GM12878 (cell line): ENCODE measurements around the gene MNT. TPM values are rescaled to one million over a fixed set of nuclear protein-coding genes. Genes with fewer than 3 reads are reported as not detected.
A peak's percentile ranks its signal among the peaks of the same experiment; 100 is the strongest.

ENCODE experiments used
- ATF7 ChIP-seq: fragments of 450-650 bp; IDR thresholded peaks from 2 replicates; pipeline ENCODE4 v1.6.1; 2016; ENCODE audit warnings: low read depth, mild to moderate bottlenecking
- BCL11A ChIP-seq: IDR thresholded peaks from 2 replicates; pipeline ENCODE4 v1.6.1; 2011; ENCODE audit warnings: low read depth, low read length
- CBFB ChIP-seq: IDR thresholded peaks from 2 replicates; pipeline ENCODE4 v1.6.1; 2016; ENCODE audit warnings: antibody characterized with exemption, low read depth
- FOXM1 ChIP-seq: IDR thresholded peaks from 2 replicates; pipeline ENCODE4 v1.6.1; 2012; ENCODE audit warnings: low read depth, mild to moderate bottlenecking, inconsistent platforms, low read length, moderate library complexity
- GATAD2B ChIP-seq: fragments of 450-650 bp; conservative IDR thresholded peaks from 2 replicates; pipeline ENCODE4 v1.6.1; 2017; ENCODE audit warnings: low read depth, mild to moderate bottlenecking, moderate library complexity
- HCFC1 ChIP-seq: fragments of 150-350 bp; IDR thresholded peaks from 2 replicates; pipeline ENCODE4 v1.6.1; 2014; ENCODE audit warnings: low read length
- KAT2A ChIP-seq: conservative IDR thresholded peaks from 2 replicates; pipeline ENCODE4 v1.6.1; 2011; ENCODE audit warnings: low read depth, low read length; ENCODE audit not compliant: control insufficient read depth
- LARP7 ChIP-seq: fragments of 450-650 bp; IDR thresholded peaks from 2 replicates; pipeline ENCODE4 v1.6.1; 2017; ENCODE audit warnings: mild to moderate bottlenecking
- NR2F1 ChIP-seq: fragments of 450-650 bp; conservative IDR thresholded peaks from 2 replicates; pipeline ENCODE4 v1.6.1; 2017; ENCODE audit warnings: mild to moderate bottlenecking
- RCOR1 ChIP-seq: conservative IDR thresholded peaks from 2 replicates; pipeline ENCODE4 v1.6.1; 2012; ENCODE audit warnings: low read depth, low read length, improper control_type of control experiment
- RELA ChIP-seq: fragments of 450-650 bp; IDR thresholded peaks from 2 replicates; pipeline ENCODE4 v1.8.0; 2014; ENCODE audit warnings: borderline replicate concordance; ENCODE audit not compliant: partially characterized antibody
- SREBF1 ChIP-seq: IDR thresholded peaks from 2 replicates; pipeline ENCODE4 v1.6.1; 2012; ENCODE audit warnings: mild to moderate bottlenecking, low read length
- SRF ChIP-seq, 2 experiments: IDR thresholded peaks; 2 replicates each; pipeline ENCODE4 v1.6.1; 2011; ENCODE audit warnings: low read depth in 2 of 2, low read length in 2 of 2, mild to moderate bottlenecking in 1 of 2, moderate library complexity in 1 of 2
- STAT1 ChIP-seq: fragments of 450-650 bp; conservative IDR thresholded peaks from 2 replicates; pipeline ENCODE4 v1.6.1; 2014; ENCODE audit warnings: antibody characterized with exemption, mild to moderate bottlenecking
- YBX1 ChIP-seq: fragments of 450-650 bp; IDR thresholded peaks from 2 replicates; pipeline ENCODE4 v1.6.1; 2016; ENCODE audit warnings: antibody characterized with exemption
- ZBTB40 ChIP-seq: fragments of 450-650 bp; IDR thresholded peaks from 2 replicates; pipeline ENCODE4 v1.6.1; 2016; ENCODE audit warnings: mild to moderate bottlenecking, moderate library complexity, borderline replicate concordance
- ZNF622 ChIP-seq: fragments of 450-650 bp; IDR thresholded peaks from 2 replicates; pipeline ENCODE4 v1.6.1; 2017; ENCODE audit warnings: mild to moderate bottlenecking, inconsistent platforms
- polyA plus RNA-seq, 11 experiments: library from polyadenylated mRNA; depleted of rRNA in 4 of 11; unstranded in 6 of 11; stranded (reverse) in 5 of 11; fragments of >200 nt; fragmentation: Nextera tagmentation in 4 of 11; fragmentation: Illumina TruSeq in 1 of 11; extraction: Ambion mirVana in 4 of 11; extraction: Trizol in 1 of 11; gene quantifications; 1 replicate in 1 of 11; 2 replicates in 10 of 11; pipeline versions ENCODE4 v1.2.1 to v1.2.3, GENCODE V29; 2011 to 2016; ENCODE audit warnings: inconsistent platforms in 2 of 11, missing spikeins in 2 of 11, low read depth in 1 of 11
- total RNA-seq, 4 experiments: library from RNA; depleted of rRNA in 3 of 4; stranded (reverse); fragments of >200 nt in 3 of 4; fragmentation: Illumina TruSeq in 1 of 4; extraction: Trizol in 1 of 4; gene quantifications; 2 replicates each; pipeline versions ENCODE4 v1.2.1 to v1.2.3, GENCODE V29; 2013 to 2021
- TF ChIP-seq, protein P1 (sequence below): fragments of 450-650 bp; IDR thresholded peaks from 2 replicates; pipeline ENCODE4 v1.6.1; 2018; ENCODE audit warnings: borderline replicate concordance, mild to moderate bottlenecking; ENCODE audit not compliant: partially characterized antibody
- TF ChIP-seq, protein P2 (sequence below): IDR thresholded peaks from 2 replicates; pipeline ENCODE4 v1.6.1; 2011; ENCODE audit warnings: mild to moderate bottlenecking, low read depth, low read length, moderate library complexity; ENCODE audit not compliant: insufficient replicate concordance
- TF ChIP-seq, protein P3 (sequence below): IDR thresholded peaks from 2 replicates; pipeline ENCODE4 v1.6.1; 2012; ENCODE audit warnings: low read length, inconsistent platforms

Gene MNT
- total and polyA plus RNA-seq, 10 of the 15 experiments (the other 5 are each of a cell fraction or from before 2014, with no cell fraction given): 0.31 to 15.9 (median 3.8) TPM

- TF ChIP-seq ZBTB40: peak; percentile 66
- no peak for TF ChIP-seq RELA
- TF ChIP-seq ATF7: peak; percentile 80
- TF ChIP-seq, protein P1, sequence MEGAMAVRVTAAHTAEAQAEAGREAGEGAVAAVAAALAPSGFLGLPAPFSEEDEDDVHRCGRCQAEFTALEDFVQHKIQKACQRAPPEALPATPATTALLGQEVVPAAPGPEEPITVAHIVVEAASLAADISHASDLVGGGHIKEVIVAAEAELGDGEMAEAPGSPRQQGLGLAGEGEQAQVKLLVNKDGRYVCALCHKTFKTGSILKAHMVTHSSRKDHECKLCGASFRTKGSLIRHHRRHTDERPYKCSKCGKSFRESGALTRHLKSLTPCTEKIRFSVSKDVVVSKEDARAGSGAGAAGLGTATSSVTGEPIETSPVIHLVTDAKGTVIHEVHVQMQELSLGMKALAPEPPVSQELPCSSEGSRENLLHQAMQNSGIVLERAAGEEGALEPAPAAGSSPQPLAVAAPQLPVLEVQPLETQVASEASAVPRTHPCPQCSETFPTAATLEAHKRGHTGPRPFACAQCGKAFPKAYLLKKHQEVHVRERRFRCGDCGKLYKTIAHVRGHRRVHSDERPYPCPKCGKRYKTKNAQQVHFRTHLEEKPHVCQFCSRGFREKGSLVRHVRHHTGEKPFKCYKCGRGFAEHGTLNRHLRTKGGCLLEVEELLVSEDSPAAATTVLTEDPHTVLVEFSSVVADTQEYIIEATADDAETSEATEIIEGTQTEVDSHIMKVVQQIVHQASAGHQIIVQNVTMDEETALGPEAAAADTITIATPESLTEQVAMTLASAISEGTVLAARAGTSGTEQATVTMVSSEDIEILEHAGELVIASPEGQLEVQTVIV: peak; percentile 92
- TF ChIP-seq YBX1: no peak
- no peak; the same call in none of the 2 replicates for TF ChIP-seq HCFC1
- TF ChIP-seq, protein P2, sequence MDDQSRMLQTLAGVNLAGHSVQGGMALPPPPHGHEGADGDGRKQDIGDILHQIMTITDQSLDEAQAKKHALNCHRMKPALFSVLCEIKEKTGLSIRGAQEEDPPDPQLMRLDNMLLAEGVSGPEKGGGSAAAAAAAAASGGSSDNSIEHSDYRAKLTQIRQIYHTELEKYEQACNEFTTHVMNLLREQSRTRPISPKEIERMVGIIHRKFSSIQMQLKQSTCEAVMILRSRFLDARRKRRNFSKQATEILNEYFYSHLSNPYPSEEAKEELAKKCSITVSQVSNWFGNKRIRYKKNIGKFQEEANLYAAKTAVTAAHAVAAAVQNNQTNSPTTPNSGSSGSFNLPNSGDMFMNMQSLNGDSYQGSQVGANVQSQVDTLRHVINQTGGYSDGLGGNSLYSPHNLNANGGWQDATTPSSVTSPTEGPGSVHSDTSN: peak; percentile 10
- TF ChIP-seq LARP7: peak; percentile 60; the same call in 1 of the 2 replicates
- no peak for TF ChIP-seq KAT2A
- TF ChIP-seq FOXM1: no peak
- peak; percentile 22; the same call in 1 of the 2 replicates for TF ChIP-seq CBFB
- peak; percentile 88 for TF ChIP-seq NR2F1
- no peak; the same call in 1 of the 2 replicates for TF ChIP-seq RCOR1
- TF ChIP-seq SREBF1: no peak; the same call in 1 of the 2 replicates
- TF ChIP-seq, protein P3, sequence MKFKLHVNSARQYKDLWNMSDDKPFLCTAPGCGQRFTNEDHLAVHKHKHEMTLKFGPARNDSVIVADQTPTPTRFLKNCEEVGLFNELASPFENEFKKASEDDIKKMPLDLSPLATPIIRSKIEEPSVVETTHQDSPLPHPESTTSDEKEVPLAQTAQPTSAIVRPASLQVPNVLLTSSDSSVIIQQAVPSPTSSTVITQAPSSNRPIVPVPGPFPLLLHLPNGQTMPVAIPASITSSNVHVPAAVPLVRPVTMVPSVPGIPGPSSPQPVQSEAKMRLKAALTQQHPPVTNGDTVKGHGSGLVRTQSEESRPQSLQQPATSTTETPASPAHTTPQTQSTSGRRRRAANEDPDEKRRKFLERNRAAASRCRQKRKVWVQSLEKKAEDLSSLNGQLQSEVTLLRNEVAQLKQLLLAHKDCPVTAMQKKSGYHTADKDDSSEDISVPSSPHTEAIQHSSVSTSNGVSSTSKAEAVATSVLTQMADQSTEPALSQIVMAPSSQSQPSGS: no peak
- TF ChIP-seq ZNF622: no peak
- no peak for TF ChIP-seq STAT1
- 0 out of 2 replicates have a peak, but pooled peaks have one; percentile 4 for TF ChIP-seq BCL11A
- peak; percentile 57 for TF ChIP-seq GATAD2B
- TF ChIP-seq SRF (IDR thresholded peaks at IDR 0.05; ENCODE audit: low read depth in 2 of 2, low read length in 2 of 2): peak in 1 of 2 experiments; percentile 43; a peak in 2 of 4 replicates
Measured at GRCh38 chr17:2401426-2402221, 764 bp upstream of the MNT start (continued).
